ENCODE results near the gene SH3RF2. TPM values are rescaled to one million over a fixed set of nuclear protein-coding genes. Genes with fewer than 3 reads are reported as not detected.

SH3RF2 gene
- total RNA-seq, 1 donor from 2014 or later: 376 TPM

DNA sequence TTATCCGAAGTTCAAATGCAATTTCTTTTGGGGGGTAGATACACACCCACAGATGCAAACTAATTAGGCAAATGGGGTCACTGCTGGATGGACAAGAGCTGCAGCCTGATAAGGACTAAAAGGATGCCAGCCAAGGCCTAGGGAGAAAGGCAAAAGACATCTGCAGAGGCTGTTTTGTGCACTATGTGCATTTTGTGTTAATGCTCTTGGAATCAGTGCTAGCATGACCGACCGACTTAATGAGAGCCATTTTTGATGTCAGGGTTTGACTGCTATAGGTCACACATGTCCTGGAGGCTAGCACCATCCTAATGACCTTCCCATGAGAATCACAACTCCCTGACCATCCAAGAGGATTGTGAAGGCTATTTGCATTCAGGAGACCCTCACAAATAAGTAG, 134.4 kb downstream of the SH3RF2 start:
- Histone ChIP-seq H3K4me3 (no peak overlapping the region), H3K27ac (replicated peaks) (peak overlapping the region; percentile 91), H3K27me3 (ENCODE audit: low read depth) (no peaks in the 10 kb centered on the region), H3K36me3 (no peaks in the 10 kb centered on the region), H3K9me3 (replicated peaks) (no peaks in the 10 kb centered on the region), H3K4me1 (peaks cover 83% of the 10 kb centered on the region)
- intact Hi-C loops (cut with micrococcal nuclease): no loop called here
- no peak for DNase-seq
- TF ChIP-seq, protein P1, sequence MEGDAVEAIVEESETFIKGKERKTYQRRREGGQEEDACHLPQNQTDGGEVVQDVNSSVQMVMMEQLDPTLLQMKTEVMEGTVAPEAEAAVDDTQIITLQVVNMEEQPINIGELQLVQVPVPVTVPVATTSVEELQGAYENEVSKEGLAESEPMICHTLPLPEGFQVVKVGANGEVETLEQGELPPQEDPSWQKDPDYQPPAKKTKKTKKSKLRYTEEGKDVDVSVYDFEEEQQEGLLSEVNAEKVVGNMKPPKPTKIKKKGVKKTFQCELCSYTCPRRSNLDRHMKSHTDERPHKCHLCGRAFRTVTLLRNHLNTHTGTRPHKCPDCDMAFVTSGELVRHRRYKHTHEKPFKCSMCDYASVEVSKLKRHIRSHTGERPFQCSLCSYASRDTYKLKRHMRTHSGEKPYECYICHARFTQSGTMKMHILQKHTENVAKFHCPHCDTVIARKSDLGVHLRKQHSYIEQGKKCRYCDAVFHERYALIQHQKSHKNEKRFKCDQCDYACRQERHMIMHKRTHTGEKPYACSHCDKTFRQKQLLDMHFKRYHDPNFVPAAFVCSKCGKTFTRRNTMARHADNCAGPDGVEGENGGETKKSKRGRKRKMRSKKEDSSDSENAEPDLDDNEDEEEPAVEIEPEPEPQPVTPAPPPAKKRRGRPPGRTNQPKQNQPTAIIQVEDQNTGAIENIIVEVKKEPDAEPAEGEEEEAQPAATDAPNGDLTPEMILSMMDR (IDR thresholded peaks at IDR 0.05; ENCODE audit: borderline replicate concordance): no peak

DNA sequence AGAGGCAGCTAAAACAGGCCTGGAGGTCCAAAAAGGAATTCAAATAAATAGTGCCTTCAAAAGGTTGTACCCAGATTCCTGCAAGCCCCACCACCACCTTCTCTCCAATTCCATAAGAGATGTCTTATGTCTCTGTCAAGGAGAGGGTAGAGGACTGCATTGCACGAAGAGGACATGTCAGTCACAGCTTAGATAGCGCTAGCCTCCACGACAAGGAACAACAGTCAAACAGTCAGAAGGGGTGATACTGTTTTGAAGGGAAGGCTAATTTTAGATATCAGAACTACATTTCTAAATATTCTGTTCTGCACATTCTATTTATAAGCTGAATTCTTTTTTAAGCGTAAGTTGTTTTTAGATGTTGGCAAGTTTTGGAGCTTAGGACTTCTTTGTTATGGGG, 134.8 kb downstream of the SH3RF2 start:
- no peaks in the 10 kb centered on the region for H3K9me3 ChIP-seq (replicated peaks)
- peaks cover 83% of the 10 kb centered on the region for H3K4me1 ChIP-seq
- no peaks in the 10 kb centered on the region for H3K27me3 ChIP-seq (ENCODE audit: low read depth)
- TF ChIP-seq, protein P1 (IDR thresholded peaks at IDR 0.05; ENCODE audit: borderline replicate concordance): no peak
- intact Hi-C loops (cut with micrococcal nuclease): no loop called here
- H3K4me3 ChIP-seq: no peak overlapping the region
- H3K36me3 ChIP-seq: no peaks in the 10 kb centered on the region
- DNase-seq: no peak
- peak overlapping the region; percentile 91 for H3K27ac ChIP-seq (replicated peaks)

DNA sequence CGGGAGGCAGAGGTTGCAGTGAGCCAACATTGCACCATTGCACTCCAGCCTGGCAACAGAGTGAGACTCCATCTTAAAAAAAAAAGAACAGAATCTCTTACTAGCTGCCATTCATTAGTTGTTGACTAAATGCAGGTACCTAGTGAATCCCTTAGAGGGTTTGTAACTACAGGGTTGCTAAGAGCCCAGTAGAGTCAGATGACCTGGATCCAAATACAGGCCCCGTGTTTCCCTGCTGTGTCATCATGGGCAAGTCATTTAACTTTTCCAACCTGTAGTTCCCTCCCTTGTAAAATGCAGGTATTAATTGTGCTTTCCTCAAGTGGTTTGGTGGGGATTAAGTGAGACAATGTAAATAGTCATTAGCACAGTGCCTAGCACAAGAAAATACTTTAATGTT, 136.2 kb downstream of the SH3RF2 start:
- intact Hi-C loops (cut with micrococcal nuclease): no loop called here
- Histone ChIP-seq H3K9me3 (replicated peaks) (no peaks in the 10 kb centered on the region), H3K36me3 (no peaks in the 10 kb centered on the region), H3K4me3 (no peak overlapping the region), H3K4me1 (peaks cover 74% of the 10 kb centered on the region), H3K27me3 (ENCODE audit: low read depth) (no peaks in the 10 kb centered on the region), H3K27ac (replicated peaks) (peak overlapping the region; percentile 91)
- TF ChIP-seq, protein P1 (IDR thresholded peaks at IDR 0.05; ENCODE audit: borderline replicate concordance): no peak
- DNase-seq: no peak

DNA sequence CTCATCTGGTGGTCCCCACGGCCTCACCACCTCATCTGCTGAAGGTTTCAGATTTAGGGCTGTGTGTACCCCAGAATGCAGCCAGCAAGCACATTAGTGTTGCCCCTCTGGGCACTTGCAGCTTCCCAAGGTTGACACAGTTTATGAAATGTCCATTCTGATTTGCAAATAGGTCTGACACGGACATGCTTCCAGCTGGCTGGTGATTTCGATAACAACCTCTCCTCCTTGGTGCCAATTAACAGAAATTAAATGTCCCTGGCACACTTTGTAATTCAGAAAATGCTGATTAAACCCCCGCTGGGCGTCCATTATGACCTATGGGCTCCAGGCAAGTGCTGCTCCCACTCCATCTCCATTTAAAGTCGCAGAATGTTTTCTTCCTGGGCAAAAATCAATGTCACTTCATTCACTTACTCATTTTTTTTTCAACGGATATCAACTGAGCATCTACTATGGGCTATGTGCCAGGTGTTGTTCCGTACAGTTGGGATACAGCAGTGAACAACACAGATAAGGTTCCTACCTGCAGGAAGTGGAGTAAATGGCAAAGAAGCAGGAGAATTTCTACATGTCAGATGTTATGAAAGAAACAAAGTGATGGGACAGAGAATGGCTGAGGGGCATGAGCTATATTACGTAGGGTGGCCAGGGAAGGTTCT, 137.0 kb downstream of the SH3RF2 start:
- H3K4me1 ChIP-seq: peaks cover 66% of the 10 kb centered on the region
- H3K27me3 ChIP-seq (ENCODE audit: low read depth): no peaks in the 10 kb centered on the region
- no peaks in the 10 kb centered on the region for H3K36me3 ChIP-seq
- H3K9me3 ChIP-seq (replicated peaks): no peaks in the 10 kb centered on the region
- DNase-seq: no peak
- H3K27ac ChIP-seq (replicated peaks): peak overlapping the region; percentile 91
- no peak overlapping the region for H3K4me3 ChIP-seq
- TF ChIP-seq, protein P1 (IDR thresholded peaks at IDR 0.05; ENCODE audit: borderline replicate concordance): no peak
- intact Hi-C loops (cut with micrococcal nuclease): no loop called here

DNA sequence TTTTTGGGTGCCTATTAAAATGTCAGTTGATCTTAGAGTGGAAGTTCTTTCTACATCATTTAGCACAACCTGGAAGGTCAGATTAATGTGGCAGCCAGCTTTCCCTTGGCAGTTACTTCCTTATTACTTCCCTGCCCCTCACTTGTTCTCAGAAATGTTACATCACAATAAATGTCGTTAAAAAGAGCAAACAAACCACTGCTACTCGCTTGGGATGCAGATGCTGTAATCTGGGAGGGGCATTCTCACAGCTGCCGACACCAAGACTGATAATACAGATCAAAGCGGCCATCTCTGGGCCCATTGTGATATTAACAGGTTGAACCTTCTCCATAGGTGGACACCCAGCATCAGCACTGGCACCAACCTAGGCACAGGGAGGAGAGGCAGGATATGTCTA, 139.7 kb downstream of the SH3RF2 start:
- Histone ChIP-seq H3K4me3 (no peak overlapping the region), H3K27ac (replicated peaks) (peak overlapping the region; percentile 29), H3K4me1 (peaks cover 47% of the 10 kb centered on the region), H3K9me3 (replicated peaks) (no peaks in the 10 kb centered on the region), H3K27me3 (ENCODE audit: low read depth) (no peaks in the 10 kb centered on the region), H3K36me3 (no peaks in the 10 kb centered on the region)
- intact Hi-C loops (cut with micrococcal nuclease): no loop called here
- TF ChIP-seq, protein P1 (IDR thresholded peaks at IDR 0.05; ENCODE audit: borderline replicate concordance): no peak
- no peak for DNase-seq

Data from left ventricle myocardium inferior (tissue), 1 donor.